HepG2 (cell line): ENCODE data around the gene THAP3.

Source experiments
- CTCF ChIP-seq: sonication (generic); formaldehyde crosslinking; IDR thresholded peaks from 2 replicates; pipeline ENCODE4 v1.5.0; 2020; ENCODE audit warnings: mild to moderate bottlenecking, missing genetic modification reagents, moderate library complexity
- FIP1L1 ChIP-seq: fragments of 200-400 bp; formaldehyde crosslinking; IDR thresholded peaks from 2 replicates; pipeline ENCODE4 v1.6.1; 2018; ENCODE audit warnings: low read depth, mild to moderate bottlenecking, low read length, moderate library complexity, borderline replicate concordance; ENCODE audit not compliant: insufficient read depth
- HNRNPK ChIP-seq: fragments of 200-400 bp; formaldehyde crosslinking; IDR thresholded peaks from 2 replicates; pipeline ENCODE4 v1.6.1; 2018; ENCODE audit warnings: low read length, low read depth, moderate library complexity, mild to moderate bottlenecking; ENCODE audit not compliant: poor library complexity, severe bottlenecking
- NFIC ChIP-seq: IDR thresholded peaks from 2 replicates; pipeline ENCODE4 v1.6.1; 2012; ENCODE audit warnings: mild to moderate bottlenecking, low read length, inconsistent platforms
- NR2F1 ChIP-seq, 2 experiments: fragments of 450-650 bp in 1 of 2; formaldehyde crosslinking in 1 of 2; IDR thresholded peaks; 2 replicates each; pipeline versions ENCODE4 v1.5.0 to v1.6.1; 2016 to 2020; ENCODE audit warnings: mild to moderate bottlenecking in 1 of 2, missing compliant biosample characterization in 1 of 2, missing genetic modification reagents in 1 of 2, moderate library complexity in 1 of 2
- NR2F6 ChIP-seq, 2 experiments: IDR thresholded peaks; 2 replicates each; pipeline ENCODE4 v1.6.1; 2016; ENCODE audit warnings: antibody characterized with exemption in 1 of 2, mild to moderate bottlenecking in 1 of 2
- ZNF407 ChIP-seq: sonication (generic); formaldehyde crosslinking; IDR thresholded peaks from one replicate; pipeline ENCODE4 v1.5.1; 2020; ENCODE audit warnings: mild to moderate bottlenecking, missing genetic modification reagents; ENCODE audit errors: not compliant biosample characterization

- TF ChIP-seq NR2F1 (CRISPR knock-in tag; IDR thresholded peaks at IDR 0.05) (no peak), NFIC (no peak), HNRNPK (no peak), NR2F6 (IDR thresholded peaks at IDR 0.05) (no peak), NR2F6 (CRISPR knock-in tag; IDR thresholded peaks at IDR 0.05) (no peak), CTCF (no peak), ZNF407 (no peak), FIP1L1 (no peak)
Observed at GRCh38 chr1:6628971-6629479, 4.4 kb downstream of the THAP3 start.
